HepG2 (cell line): ENCODE measurements around the gene SRC. TPM values are rescaled to one million over a fixed set of nuclear protein-coding genes. Genes with fewer than 3 reads are reported as not detected.

Experiments used
- ADNP ChIP-seq: sonication (generic); formaldehyde crosslinking; IDR thresholded peaks from 2 replicates; pipeline ENCODE4 v1.4.0; 2020; ENCODE audit warnings: missing genetic modification reagents
- DBP ChIP-seq: sonication (generic); formaldehyde crosslinking; IDR thresholded peaks from 2 replicates; pipeline ENCODE4 v1.4.0; 2020; ENCODE audit warnings: missing genetic modification reagents; ENCODE audit errors: not compliant biosample characterization
- NCOA1 ChIP-seq: sonication (generic); formaldehyde crosslinking; IDR thresholded peaks from 2 replicates; pipeline ENCODE4 v1.9.0; 2021; ENCODE audit warnings: missing genetic modification reagents
- PCBP1 ChIP-seq: fragments of 200-400 bp; formaldehyde crosslinking; IDR thresholded peaks from 2 replicates; pipeline ENCODE4 v1.6.1; 2017; ENCODE audit warnings: mild to moderate bottlenecking, low read depth, low read length, borderline replicate concordance
- ZMYM3 ChIP-seq: sonication (generic); formaldehyde crosslinking; IDR thresholded peaks from 2 replicates; pipeline ENCODE4 v1.5.1; 2020; ENCODE audit warnings: mild to moderate bottlenecking, missing genetic modification reagents
- ZNF362 ChIP-seq: sonication (generic); formaldehyde crosslinking; IDR thresholded peaks from 2 replicates; pipeline ENCODE4 v1.4.0; 2020; ENCODE audit warnings: missing genetic modification reagents, mild to moderate bottlenecking, borderline replicate concordance
- ZNF510 ChIP-seq: sonication (generic); formaldehyde crosslinking; IDR thresholded peaks from 2 replicates; pipeline ENCODE4 v1.4.0; 2020; ENCODE audit warnings: low read depth, mild to moderate bottlenecking, missing genetic modification reagents
- ZNF512 ChIP-seq: sonication (generic); formaldehyde crosslinking; IDR thresholded peaks from 2 replicates; pipeline ENCODE4 v1.4.0; 2020; ENCODE audit warnings: mild to moderate bottlenecking, missing genetic modification reagents
- ZNF569 ChIP-seq: sonication (generic); formaldehyde crosslinking; IDR thresholded peaks from 2 replicates; pipeline ENCODE4 v1.5.0; 2020; ENCODE audit warnings: mild to moderate bottlenecking, missing genetic modification reagents, moderate library complexity, borderline replicate concordance
- ZNF773 ChIP-seq: sonication (generic); formaldehyde crosslinking; IDR thresholded peaks from 2 replicates; pipeline ENCODE4 v1.4.0; 2020; ENCODE audit warnings: missing genetic modification reagents, borderline replicate concordance
- ZNF775 ChIP-seq: sonication (generic); formaldehyde crosslinking; IDR thresholded peaks from 2 replicates; pipeline ENCODE4 v1.4.0; 2020; ENCODE audit warnings: missing genetic modification reagents, mild to moderate bottlenecking, moderate library complexity, borderline replicate concordance
- polyA plus RNA-seq, 8 experiments: library from polyadenylated mRNA; depleted of rRNA in 3 of 8; stranded (reverse) in 7 of 8; unstranded in 1 of 8; fragments of >200 nt; fragmentation: Illumina TruSeq in 4 of 8; extraction: Trizol in 4 of 8; gene quantifications; 2 replicates each; pipeline versions ENCODE4 v1.2.1 to v1.2.3, GENCODE V29; 2011 to 2016; ENCODE audit warnings: low read depth in 4 of 8, missing spikeins in 1 of 8, mixed read lengths in 1 of 8; ENCODE audit not compliant: insufficient read depth in 1 of 8
- total RNA-seq, 5 experiments: library from RNA; depleted of rRNA; stranded (reverse); fragments of >200 nt; fragmentation: Illumina TruSeq; extraction: Trizol; gene quantifications; 2 replicates each; pipeline ENCODE4 v1.2.3, GENCODE V29; 2016; ENCODE audit warnings: low read depth in 1 of 5
- TF ChIP-seq, protein P1 (sequence below): IDR thresholded peaks from 2 replicates; pipeline ENCODE4 v1.6.1; 2016; ENCODE audit warnings: missing biosample characterization, missing genetic modification reagents, low read depth
- TF ChIP-seq, protein P2 (sequence below): sonication (generic); formaldehyde crosslinking; IDR thresholded peaks from 2 replicates; pipeline ENCODE4 v1.5.0; 2020; ENCODE audit warnings: mild to moderate bottlenecking, missing genetic modification reagents
- TF ChIP-seq, protein P3 (sequence below): sonication (generic); formaldehyde crosslinking; IDR thresholded peaks from 2 replicates; pipeline ENCODE4 v1.4.0; 2020; ENCODE audit warnings: mild to moderate bottlenecking, missing genetic modification reagents, borderline replicate concordance

Gene SRC
- total and polyA plus RNA-seq, 2 of the 13 experiments (the other 11 are each of a cell fraction or from before 2014, with no cell fraction given) = 54.7 to 192 TPM

DNA sequence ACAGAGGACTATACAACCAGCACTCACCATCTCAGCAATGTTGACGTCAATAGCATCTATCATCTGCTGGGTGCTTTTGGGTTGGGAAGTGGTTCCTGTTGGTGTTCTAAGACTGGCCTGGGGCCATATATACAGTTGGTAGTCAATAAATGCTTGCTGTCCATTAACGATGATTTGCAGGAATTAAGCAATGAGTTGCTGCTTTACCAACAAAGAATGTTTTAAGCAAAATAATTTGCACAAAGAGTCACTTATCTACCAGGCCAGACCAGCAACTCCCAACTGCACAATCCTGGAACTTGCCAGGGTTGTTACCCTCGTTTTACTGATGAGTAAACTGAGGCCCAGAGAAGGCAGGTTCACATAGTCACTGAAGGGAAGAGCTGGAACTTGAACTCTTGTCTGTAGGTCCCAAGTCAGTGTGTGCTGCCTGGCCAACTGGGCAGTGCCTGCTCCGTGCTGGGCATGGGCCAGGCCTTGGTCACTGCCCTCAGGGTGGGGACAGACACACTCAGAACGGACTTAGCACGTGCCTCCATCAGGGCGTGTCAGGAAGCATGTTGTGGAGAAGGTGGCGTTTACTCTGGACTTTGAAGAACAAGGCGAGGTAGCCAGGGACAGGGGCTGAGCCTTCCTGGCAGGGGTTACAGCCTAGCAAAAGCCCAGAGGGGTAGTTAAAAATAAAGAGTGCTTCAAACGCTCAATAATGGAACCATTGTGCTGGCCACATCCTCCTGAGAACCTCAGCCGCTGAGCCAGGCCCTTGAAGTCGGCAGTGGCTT is 2.5 kb upstream of the SRC start (continued):
- TF ChIP-seq NCOA1 (CRISPR knock-in tag) (no peak), ZNF510 (no peak), ADNP (CRISPR knock-in tag) (no peak), ZNF362 (no peak), ZNF775 (CRISPR knock-in tag) (no peak), ZNF773 (CRISPR knock-in tag) (no peak), DBP (CRISPR knock-in tag) (no peak), ZNF569 (CRISPR knock-in tag) (no peak), PCBP1 (no peak), ZMYM3 (CRISPR knock-in tag) (peak; percentile 55; the same call in 1 of the 2 replicates), ZNF512 (CRISPR knock-in tag) (no peak)
- TF ChIP-seq, protein P1, sequence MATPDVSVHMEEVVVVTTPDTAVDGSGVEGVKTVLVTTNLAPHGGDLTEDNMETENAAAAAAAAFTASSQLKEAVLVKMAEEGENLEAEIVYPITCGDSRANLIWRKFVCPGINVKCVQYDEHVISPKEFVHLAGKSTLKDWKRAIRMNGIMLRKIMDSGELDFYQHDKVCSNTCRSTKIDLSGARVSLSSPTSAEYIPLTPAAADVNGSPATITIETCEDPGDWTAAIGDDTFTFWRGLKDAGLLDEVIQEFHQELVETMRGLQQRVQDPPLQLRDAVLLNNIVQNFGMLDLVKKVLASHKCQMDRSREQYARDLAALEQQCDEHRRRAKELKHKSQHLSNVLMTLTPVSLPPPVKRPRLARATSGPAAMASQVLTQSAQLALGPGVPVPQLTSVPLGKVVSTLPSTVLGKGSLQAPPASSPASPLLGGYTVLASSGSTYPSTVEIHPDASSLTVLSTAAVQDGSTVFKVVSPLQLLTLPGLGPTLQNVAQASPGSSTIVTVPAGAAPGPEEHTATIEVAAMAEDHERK (CRISPR knock-in tag) = no peak
- TF ChIP-seq, protein P2, sequence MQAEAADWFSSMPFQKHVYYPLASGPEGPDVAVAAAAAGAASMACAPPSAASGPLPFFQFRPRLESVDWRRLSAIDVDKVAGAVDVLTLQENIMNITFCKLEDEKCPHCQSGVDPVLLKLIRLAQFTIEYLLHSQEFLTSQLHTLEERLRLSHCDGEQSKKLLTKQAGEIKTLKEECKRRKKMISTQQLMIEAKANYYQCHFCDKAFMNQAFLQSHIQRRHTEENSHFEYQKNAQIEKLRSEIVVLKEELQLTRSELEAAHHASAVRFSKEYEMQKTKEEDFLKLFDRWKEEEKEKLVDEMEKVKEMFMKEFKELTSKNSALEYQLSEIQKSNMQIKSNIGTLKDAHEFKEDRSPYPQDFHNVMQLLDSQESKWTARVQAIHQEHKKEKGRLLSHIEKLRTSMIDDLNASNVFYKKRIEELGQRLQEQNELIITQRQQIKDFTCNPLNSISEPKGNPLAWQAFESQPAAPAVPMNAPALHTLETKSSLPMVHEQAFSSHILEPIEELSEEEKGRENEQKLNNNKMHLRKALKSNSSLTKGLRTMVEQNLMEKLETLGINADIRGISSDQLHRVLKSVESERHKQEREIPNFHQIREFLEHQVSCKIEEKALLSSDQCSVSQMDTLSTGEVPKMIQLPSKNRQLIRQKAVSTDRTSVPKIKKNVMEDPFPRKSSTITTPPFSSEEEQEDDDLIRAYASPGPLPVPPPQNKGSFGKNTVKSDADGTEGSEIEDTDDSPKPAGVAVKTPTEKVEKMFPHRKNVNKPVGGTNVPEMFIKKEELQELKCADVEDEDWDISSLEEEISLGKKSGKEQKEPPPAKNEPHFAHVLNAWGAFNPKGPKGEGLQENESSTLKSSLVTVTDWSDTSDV (CRISPR knock-in tag) = no peak
- TF ChIP-seq, protein P3, sequence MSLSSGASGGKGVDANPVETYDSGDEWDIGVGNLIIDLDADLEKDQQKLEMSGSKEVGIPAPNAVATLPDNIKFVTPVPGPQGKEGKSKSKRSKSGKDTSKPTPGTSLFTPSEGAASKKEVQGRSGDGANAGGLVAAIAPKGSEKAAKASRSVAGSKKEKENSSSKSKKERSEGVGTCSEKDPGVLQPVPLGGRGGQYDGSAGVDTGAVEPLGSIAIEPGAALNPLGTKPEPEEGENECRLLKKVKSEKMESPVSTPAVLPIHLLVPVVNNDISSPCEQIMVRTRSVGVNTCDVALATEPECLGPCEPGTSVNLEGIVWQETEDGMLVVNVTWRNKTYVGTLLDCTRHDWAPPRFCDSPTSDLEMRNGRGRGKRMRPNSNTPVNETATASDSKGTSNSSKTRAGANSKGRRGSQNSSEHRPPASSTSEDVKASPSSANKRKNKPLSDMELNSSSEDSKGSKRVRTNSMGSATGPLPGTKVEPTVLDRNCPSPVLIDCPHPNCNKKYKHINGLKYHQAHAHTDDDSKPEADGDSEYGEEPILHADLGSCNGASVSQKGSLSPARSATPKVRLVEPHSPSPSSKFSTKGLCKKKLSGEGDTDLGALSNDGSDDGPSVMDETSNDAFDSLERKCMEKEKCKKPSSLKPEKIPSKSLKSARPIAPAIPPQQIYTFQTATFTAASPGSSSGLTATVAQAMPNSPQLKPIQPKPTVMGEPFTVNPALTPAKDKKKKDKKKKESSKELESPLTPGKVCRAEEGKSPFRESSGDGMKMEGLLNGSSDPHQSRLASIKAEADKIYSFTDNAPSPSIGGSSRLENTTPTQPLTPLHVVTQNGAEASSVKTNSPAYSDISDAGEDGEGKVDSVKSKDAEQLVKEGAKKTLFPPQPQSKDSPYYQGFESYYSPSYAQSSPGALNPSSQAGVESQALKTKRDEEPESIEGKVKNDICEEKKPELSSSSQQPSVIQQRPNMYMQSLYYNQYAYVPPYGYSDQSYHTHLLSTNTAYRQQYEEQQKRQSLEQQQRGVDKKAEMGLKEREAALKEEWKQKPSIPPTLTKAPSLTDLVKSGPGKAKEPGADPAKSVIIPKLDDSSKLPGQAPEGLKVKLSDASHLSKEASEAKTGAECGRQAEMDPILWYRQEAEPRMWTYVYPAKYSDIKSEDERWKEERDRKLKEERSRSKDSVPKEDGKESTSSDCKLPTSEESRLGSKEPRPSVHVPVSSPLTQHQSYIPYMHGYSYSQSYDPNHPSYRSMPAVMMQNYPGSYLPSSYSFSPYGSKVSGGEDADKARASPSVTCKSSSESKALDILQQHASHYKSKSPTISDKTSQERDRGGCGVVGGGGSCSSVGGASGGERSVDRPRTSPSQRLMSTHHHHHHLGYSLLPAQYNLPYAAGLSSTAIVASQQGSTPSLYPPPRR (CRISPR knock-in tag) = no peak
